Measurements from ENCODE around the gene AP5S1.

GRCh38 chr20:3804254-3804751, 16.0 kb upstream of the AP5S1 start:
- TF ChIP-seq HMGXB3 (CRISPR knock-in tag; IDR thresholded peaks at IDR 0.05; ENCODE audit: borderline replicate concordance) (no peak), KAT2B (IDR thresholded peaks at IDR 0.05; ENCODE audit: borderline replicate concordance, low read depth, low read length) (no peak), ZNF740 (CRISPR knock-in tag; IDR thresholded peaks at IDR 0.05) (no peak), E2F1 (CRISPR knock-in tag; IDR thresholded peaks at IDR 0.05) (no peak), HDAC1 (CRISPR knock-in tag; IDR thresholded peaks at IDR 0.05) (no peak), FOXK1 (CRISPR knock-in tag; IDR thresholded peaks at IDR 0.05; ENCODE audit: borderline replicate concordance, low read depth) (no peak), ZNF263 (CRISPR knock-in tag; IDR thresholded peaks at IDR 0.05) (no peak), CEBPZ (IDR thresholded peaks at IDR 0.05; ENCODE audit: low read length) (no peak), ZNF7 (CRISPR knock-in tag; IDR thresholded peaks at IDR 0.05) (no peak), HOMEZ (CRISPR knock-in tag; IDR thresholded peaks at IDR 0.05; ENCODE audit: low read depth) (no peak)

Data from HepG2 (cell line).